DOHH2 (cell line): Measurements from ENCODE around the gene MAP4K2.

ENCODE experiments used
- CTCF ChIP-seq: fragments of 200-600 bp; sonication (generic); IDR thresholded peaks from one replicate; pipeline ENCODE4 v1.5.1; 2014; ENCODE audit warnings: antibody characterized with exemption, mild to moderate bottlenecking, low read depth, low read length; ENCODE audit not compliant: poor library complexity, severe bottlenecking
- EZH2phosphoT487 ChIP-seq: fragments of 200-600 bp; sonication (generic); IDR thresholded peaks from 2 replicates; pipeline ENCODE4 v1.6.1; 2017; ENCODE audit warnings: borderline replicate concordance, mild to moderate bottlenecking, antibody characterized with exemption, low read length, moderate library complexity, mixed read lengths

DNA sequence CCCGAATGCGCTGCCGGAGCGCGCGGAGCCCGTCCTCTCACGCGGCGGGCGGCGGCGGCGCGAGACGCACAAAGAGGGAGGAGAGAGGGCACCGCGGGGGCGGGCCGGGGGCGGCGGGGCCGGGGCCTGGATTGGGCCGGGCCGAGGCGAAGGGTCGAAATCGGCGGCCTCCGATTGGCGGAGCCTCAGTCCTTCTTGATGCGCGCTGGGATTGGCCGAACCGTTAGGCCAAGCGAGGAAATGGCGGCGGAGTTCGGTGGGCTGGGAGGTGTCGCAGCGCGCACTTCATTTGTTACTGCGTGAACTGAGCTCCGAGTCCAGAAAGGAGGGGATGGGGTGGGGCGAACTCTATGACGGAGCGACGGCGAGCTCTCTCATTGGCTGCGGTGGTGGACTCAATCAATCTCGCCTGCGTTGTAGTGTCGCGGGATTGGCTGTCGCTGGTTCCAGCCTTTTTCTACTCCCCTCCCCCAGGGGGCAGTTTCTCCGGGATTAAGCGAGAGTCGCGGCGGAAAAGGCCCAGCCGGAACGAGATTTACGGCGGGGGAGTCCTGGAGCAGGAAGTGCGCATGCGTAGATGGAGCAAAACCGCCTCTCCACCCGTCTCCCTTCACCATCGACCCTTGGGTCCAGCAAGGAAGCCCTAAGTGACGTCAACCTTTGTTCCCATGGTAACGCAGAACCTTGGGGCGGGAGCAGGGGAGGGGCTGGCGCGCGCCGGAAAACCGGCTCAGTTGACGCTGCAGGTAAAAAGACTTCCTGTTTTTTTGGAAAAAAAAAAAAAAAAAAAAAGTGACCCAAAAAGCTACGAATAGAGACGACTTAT, 24.3 kb downstream of the MAP4K2 start, which contains the start of gene SF1:
- TF ChIP-seq EZH2phosphoT487 (no peak), CTCF (no peak)
